Activated CD4-positive, alpha-beta T cell treated with anti-CD3 and anti-CD28 coated beads for 24 hours (primary cell): ENCODE results near the gene DESI2.
"Not testable (repeated sequence)": the region's sequence is repeated elsewhere in the genome, so short reads cannot be mapped to it uniquely, and the experiment has no call there.

Experiments used
- DNase-seq, 2 donors: peaks; one replicate each; pipeline ENCODE4 v3.0.0-alpha.2; 2020; ENCODE audit warnings: low read depth in 2 of 2

DESI2 gene

DNA sequence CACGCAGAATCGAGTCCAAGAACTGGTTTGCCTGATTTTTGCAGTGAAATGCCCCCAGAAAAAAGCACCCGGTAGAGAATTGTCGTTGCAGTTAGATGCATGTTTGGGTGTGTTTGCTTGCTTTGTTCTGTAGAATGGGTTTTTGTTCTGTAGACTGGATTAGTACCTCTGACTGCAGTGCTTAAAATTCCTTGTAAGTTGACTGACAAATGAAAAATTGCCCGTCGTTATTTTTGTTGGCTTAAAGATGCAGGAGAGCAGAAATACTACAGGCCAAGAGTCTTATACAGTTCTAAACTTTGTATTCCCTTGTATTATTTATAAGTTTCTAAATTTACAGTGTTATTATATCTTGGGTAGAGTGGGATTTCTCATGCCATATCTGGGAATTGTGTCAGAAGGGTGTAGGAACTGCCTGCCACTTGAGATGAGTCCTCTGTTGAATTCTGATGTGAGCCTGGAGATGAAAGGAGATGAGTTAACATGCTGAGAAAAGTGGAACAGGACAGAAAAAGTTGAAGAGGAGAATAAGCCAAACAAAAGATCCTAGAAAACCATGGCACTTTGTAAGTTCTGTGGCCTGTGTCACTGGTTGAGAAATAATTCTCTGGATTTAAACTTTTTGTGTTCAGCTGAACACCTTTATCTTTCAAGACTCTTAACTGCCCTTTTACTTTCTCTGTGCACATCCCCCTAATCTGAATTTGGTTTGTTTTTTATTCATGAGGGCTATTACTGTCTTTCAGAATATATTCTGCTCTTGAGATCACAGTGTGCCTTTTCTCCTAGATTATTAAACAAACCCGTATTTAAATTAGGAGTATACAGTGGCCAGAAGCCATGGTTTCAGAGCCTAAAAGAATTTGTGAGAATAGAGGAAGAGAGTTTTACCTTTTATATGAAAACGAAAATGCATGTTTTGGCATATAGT, 1.4 kb downstream of the DESI2 start:
- no peak for DNase-seq

DNA sequence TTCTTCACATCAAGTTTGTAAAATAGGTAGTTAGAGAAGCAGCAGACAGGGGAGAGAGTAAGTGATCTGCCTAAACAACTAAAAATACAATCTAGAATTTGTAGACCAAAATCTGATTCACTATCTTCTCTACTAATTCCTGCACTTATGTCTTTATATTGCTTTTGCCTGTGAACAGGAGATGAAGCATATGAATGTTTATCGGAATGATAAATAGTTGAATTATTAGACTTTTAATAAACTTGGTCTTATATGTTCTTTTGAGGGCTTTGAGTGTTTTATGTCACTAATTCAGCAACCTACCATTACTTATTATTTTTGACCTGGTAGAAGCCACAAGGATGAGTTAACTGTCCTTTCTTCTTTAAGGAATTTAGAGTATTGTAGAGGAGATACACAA, 2.3 kb downstream of the DESI2 start:
- DNase-seq = no peak

DNA sequence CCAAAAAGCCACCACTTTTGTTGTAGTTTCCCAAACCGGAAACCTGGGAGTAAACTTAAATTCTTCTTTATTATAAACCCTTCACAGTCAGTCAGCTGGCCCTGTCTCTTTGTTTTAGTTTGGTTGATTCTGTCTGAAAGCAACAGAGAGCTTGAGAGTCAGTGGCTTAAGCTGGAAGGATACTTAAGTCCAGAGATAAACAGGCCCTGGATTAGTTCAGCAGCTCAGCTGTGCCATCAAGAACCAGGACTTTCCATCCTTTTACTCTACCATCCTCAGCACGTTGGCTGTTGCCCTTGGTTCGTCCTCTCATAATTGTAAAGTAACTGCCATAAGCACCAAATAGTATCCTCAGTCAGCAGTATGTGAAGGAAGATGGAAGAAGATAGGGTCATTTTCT, 4.5 kb downstream of the DESI2 start:
- DNase-seq = no peak

DNA sequence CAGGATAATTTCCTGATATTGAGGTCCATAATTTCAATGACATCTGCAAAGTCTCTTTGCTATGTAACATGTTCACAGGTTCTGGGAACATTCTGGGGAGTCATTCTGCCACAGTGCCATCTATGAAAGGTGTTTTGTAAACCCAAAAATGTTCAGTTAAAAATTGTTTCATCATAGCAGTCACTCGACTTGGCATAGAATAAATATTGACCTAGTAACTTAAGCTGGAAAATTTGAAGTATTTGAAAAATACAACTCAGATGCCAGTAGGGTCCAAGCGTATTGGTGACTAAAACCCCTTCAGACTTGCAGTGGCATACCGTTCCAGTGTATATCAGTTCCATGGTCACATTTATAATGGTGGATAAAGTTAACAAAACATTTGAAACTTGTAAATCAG, 6.8 kb downstream of the DESI2 start:
- DNase-seq = no peak

DNA sequence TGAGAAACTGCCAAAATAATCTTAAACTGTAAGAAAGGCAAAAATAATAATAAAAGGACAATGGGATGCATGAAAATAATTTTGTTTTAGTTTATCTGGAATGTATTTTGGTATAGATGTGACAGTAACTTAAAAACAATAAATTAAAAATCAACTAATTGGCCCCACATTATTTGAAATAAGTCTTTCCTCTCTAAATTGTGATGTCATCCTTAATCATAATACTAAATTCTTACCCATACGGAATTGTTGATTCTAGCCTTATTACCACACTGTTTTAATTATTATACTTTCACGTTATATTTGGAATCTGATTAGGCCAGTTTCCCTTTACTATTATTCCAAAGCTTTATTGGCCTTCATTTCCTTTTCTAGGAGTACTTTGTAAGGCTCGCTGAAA, 7.7 kb downstream of the DESI2 start:
- no peak for DNase-seq

DNA sequence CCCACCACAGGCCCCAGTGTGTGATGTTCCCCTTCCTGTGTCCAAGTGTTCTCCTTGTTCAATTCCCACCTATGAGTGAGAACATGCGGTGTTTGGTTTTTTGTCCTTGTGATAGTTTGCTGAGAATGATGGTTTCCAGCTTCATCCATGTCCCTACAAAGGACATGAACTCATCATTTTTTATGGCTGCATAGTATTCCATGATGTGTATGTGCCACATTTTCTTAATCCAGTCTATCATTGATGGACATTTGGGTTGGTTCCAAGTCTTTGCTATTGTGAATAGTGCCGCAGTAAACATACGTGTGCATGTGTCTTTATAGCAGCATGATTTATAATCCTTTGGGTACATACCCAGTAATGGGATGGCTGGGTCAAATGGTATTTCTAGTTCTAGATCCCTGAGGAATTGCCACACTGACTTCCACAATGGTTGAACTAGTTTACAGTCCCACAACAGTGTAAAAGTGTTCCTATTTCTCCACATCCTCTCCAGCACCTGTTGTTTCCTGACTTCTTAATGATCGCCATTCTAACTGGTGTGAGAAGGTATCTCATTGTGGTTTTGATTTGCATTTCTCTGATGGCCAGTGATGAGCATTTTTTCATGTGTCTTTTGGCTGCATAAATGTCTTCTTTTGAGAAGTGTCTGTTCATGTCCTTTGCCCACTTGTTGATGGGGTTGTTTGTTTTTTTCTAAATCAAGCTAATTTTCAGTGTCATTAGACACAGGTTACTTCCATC, 8.8 kb downstream of the DESI2 start:
- not testable (repeated sequence) for DNase-seq

DNA sequence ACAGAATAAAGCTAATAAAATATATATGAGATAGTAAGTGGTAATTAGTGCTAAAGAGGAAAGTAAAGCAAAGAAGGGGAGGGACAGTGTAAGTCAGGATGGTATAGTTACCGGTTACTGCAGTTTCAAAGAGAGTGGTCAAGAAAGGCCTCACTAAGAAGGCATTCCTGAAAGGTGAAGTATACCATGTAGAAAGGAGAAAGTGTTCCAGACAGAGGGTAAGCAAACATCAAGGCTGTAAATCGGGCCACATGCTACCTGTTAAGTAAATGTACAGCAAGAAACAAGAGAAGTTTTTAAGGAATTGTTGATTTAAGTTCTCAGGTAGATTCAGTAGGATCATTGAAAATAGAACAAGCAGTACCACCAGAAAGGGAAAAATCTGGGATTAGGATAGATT, 9.7 kb downstream of the DESI2 start:
- DNase-seq = no peak

DNA sequence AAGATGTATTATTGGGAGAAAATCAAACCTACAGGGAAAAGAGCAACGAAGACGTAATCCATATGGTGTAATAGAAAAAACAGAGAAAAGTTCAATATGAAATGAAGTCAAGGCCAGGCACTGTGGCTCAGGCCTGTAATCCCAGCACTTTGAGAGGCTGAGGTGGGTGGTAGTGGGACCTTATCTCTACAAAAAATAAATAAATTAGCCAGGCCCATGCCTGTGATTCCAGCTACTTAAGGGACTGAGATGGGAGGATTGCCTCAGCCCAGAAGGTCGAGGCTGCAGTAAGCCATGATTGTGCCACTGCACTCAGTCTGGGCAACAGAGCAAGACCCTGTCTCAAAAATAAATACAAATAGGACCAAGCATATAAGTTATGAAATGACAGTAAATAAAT, 11.4 kb downstream of the DESI2 start:
- no peak for DNase-seq

DNA sequence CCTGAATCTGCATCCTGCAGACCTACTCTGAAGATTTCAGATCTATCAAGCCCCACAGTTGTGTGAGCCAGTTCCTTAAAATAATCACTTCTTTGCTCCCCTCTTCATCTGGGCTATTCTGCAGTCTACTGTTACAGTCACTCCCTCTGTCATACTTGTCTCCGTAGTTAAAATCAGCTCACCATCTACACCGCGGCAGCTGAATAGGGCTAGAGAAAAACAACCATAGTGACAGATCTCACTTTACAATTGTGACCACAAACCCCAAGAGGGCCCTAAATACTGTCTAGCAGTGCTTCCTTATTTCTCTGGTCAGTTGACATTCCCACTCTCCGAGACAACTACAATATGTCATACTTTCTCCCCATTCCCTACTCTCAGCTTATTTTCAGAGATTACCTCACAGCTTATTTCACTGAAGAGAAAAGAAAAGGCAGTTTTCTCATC, 12.9 kb downstream of the DESI2 start:
- DNase-seq = no peak

DNA sequence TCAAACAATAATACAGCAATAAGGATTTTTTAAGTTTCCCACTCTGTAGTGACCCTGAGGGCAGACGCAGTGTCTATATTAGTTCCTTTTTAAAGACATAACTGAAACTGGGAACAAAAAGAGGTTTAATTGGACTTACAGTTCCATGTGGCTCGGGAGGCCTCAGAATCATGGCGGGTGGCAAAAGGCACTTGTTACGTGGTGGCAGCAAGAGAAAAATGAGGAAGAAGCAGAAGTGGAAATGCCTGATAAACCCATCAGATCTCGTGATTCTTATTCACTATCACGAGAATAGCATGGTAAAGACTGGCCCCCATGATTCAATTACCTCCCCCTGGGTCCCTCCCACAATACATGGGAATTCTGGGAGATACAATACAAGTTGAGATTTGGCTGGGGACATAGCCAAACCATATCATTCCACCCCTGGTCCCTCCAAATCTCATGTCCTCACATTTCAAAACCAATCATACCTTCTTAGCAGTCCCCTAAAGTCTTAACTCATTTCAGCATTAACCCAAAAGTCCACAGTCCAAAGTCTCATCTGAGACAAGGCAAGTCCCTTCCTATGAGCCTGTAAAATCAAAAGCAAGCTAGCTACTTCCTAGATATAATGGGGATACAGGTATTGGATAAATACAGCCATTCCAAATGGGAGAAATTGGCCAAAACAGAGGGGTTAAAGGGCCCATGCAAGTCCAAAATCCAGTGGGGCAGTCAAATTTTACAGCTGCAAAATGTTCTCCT, 13.9 kb downstream of the DESI2 start:
- DNase-seq = not testable (repeated sequence)

DNA sequence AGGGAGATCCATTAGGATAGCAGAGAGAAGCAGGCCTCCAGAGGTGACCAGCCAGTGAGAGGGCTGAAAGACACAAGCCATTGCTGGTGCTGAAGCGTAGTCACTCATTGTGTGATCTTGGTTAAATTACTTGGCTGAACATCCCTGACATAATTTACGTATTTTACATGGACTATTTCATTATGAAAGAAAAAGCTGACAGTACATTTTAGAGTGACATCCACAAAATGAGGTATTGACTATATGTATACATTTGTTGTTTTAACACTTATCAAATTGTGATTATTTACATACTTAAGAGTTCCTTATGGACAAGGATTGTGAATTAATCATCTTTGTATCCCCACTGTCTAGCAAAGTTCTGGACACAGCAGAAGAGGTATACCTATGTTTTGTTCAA, 14.9 kb downstream of the DESI2 start:
- no peak for DNase-seq

DNA sequence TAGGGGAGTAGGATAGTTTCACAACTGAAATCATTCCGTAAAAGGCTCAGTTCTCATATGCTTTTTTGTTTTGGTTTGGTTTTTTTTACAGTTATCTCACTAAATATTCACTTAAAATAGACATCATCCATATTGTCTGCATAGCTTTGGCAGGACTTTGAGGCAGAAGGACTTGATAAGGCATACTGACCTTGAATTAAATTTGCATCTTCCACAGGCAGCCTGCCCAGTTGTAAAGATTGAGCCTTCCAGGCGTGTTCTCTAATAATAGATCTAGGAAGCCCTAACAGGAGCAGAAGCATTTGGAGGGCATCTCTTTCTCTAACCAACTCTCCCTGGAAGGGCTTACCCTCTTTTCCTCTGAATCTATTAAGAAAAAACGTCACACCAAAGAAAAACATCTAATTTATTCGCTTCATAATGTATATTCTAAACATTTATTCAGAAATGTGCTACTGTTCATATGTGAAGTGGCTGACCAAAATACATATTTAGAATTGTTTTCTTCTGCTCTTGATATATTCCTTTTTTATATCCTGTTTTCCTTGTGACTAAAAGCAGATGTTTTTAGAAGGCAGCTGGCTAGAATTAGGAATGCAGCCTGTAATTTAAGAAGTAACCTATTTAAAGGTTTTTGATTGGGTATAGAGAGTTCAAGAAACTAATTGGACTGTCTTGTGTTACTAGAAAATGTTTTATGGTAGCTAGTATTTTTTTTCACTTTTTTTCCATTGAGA, 20.2 kb downstream of the DESI2 start:
- DNase-seq = no peak

DNA sequence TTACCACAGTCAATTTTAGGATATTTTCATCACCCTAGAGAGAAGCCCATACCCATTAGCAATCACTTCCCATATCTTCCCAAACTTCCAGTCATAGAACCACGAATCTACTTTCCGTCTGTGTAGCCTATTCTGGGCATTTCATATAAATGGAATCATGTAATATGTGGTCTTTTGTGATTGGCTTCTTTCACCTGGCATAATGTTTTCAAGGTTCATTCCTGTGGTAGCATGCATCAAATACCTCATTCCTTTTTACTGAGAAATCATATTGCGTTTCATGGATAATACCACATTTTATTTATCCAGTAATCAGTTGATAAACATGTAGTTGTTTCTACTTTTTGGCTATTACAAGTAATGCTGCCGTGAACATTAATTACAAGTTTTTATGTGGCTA, 21.5 kb downstream of the DESI2 start:
- no peak for DNase-seq

DNA sequence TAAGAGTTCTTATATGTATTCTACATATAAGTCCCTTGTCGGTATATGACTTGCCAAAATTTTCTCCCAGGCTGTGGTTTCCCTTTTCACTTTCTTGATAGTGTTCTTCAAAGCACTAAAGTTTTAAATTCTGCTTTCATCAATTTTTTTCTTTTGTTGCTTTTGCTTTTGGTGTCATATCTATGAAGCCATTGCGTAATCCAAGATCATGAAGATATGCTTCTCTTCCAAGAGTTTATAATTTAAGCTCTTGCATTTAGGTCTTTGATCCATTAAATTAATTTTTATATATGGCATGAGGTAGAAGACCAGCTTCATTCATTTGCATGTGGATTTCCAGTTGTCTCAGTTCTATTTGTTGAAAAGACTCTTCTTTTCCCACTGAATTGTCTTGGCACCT, 22.2 kb downstream of the DESI2 start:
- no peak for DNase-seq

DNA sequence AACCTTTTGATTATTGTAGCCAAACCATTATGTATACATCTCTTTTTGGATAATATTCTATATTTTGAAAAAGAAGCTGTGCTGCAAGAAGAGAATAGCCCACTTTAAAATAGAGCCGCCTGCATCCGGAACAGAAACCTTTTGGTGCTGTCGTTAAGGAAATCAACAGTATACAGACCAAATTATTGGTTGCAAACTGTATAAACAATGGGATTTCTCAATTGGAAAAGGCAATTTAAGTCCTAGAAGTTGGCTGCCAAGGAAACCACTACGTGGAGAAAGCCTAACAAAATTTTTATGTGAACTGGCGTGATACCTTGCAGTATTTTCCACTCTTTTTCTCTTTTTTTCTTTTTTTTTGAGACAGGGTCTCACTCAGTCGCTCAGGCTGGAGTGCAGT, 25.8 kb downstream of the DESI2 start:
- DNase-seq = no peak

DNA sequence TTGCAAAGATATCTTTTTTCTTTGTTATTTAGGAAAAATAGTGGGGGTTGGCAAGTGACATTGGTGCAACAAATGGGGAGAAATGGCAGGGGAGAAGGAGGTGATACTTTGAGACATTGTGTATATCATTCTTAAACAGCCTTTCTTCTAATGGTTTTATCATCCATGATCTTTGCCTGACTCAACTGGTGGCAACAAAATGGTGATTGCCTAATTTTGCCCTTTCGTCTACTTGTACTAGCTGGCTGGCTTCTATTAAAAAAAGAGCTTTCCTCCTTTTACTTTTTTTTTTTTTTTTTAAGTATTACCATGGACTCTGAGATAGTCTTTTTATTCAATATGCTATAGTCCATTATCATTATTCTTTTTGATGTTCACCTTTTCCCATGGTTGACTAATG, 27.7 kb downstream of the DESI2 start:
- no peak for DNase-seq

DNA sequence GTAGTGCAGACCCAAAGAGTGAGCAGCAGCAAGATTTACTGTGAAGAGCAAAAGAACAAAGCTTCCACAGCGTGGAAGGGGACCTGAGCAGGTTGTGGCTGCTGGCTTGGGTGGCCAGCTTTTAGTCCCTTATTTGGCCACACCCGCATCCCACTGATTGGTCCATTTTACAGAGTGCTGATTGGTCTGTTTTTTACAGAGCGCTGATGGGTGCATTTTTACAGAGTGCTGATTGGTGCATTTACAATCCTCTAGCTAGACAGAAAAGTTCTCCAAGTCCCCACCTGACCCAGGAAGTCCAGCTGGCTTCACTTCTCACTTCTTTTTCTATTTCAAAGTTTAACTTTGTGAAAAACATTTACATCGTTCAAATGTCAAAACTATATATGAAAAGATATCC, 29.2 kb downstream of the DESI2 start:
- DNase-seq = not testable (repeated sequence)

DNA sequence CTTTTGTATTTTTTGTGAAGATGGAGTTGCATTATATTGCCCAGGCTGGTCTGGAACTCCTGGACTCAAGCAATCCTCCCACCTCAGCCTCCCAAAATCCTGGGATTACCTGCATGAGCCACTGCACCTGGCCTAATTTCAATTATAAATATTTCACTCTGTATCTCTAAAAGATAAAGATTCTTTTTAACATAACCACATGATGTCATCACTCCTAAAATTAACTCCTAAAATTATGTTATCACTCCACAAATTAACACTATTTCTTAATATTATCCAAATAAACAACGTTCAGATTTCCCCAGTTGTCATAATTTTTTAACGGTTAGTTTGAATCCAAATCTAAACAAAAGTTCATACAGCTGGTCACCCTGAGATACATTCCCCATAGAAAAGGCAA, 43.0 kb downstream of the DESI2 start:
- DNase-seq = no peak

DNA sequence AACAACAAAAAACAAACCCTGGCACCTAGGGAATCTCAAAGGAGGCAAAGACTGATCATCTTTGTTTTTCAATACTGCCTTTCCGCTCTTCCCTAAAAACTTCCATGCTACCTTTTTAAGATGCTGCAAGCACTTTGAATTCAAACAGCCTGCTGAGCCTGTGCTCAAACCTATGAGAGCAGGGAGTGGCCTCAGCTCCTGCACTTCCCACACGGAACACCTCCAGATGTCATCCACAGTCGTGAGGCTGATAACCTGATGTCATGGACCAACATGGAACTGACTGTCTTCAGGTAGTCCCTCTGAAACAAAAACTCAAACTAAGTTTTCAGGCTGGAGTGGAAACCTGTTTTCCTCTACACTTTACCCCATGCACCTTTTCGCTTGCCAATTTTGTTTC, 46.8 kb downstream of the DESI2 start:
- DNase-seq = no peak

DNA sequence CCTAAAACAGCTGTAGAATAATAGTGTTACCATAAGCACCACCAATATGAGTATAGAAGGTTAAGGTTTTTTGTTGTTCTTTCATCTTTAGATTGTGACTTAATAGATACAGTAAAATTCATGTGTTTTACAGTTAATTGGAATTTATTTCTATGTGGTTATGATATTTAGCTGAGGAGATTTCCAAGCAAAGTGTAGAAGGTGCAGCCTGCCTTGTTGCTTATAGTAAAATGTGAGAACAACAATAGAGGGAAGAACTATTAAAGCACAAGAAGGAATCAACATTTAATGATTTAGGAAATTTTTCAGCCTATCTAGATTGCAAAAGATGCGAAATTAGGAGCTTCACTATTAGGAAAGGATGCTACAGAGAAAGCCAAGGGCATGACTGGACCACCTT, 47.9 kb downstream of the DESI2 start:
- DNase-seq = no peak

DNA sequence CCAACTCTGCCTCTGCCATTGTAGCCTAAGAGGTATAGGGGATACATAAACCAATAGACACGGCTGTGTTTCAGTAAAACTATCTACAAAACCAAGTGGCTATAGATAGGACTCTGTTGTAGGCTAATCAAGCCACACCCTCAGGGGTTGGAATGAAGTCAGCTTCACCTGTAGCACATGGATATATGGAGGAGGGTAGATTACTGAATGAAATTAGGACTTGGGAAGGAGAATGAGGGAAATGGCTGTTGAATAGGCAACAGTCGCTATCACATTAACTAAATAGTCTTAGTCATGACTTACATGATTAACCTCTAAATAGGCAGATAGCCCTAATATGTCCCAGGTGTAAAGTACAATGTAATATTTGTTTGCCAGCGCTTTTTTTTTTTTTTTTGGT, 49.7 kb downstream of the DESI2 start:
- DNase-seq = no peak

DNA sequence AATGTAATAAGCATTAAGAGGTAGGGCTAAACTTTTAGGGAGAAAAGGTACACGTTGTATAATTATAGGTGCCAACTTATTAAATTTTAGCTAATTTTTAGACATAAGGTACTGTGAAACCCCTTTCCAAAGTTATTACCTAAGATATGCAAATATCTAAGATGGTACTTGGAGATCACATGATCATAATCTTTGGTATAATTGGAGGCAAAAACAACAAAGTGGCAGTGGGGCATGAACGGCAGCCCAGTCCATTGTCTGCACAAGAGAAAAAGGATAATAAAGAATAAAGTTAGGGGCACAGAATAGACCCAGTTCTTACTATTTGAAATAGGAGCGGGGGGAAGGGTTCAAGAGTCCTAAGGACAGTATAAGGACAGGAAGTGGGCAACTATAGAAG, 51.2 kb downstream of the DESI2 start:
- DNase-seq = no peak
